Measurements from ENCODE around the gene MRGPRF.

- TF ChIP-seq POLR2AphosphoS5 (IDR thresholded peaks at IDR 0.05) (peak; percentile 91), CTCF (IDR thresholded peaks at IDR 0.05) (no peak)
Measured at GRCh38 chr11:69007975-69008381, 5.1 kb downstream of the MRGPRF start.
